GM18505 (cell line): ENCODE data around the gene MUTYH.
"Not testable (repeated sequence)": the region's sequence is repeated elsewhere in the genome, so short reads cannot be mapped to it uniquely, and the experiment has no call there.

Source experiments
- ATAC-seq: cut with Tn5 transposase; IDR thresholded peaks from one replicate; pipeline ENCODE4 v1.9.1; 2021; ENCODE audit not compliant: unreplicated experiment
- POLR2A ChIP-seq: IDR thresholded peaks from 4 replicates; pipeline ENCODE4 v1.6.1; 2011; ENCODE audit warnings: borderline replicate concordance; ENCODE audit not compliant: insufficient read depth, insufficient read length; ENCODE audit errors: extremely low read depth

MUTYH gene

GRCh38 chr1:45299296-45299695, 40.9 kb downstream of the MUTYH start:
- no peak for ATAC-seq
- TF ChIP-seq POLR2A, result no peak

DNA sequence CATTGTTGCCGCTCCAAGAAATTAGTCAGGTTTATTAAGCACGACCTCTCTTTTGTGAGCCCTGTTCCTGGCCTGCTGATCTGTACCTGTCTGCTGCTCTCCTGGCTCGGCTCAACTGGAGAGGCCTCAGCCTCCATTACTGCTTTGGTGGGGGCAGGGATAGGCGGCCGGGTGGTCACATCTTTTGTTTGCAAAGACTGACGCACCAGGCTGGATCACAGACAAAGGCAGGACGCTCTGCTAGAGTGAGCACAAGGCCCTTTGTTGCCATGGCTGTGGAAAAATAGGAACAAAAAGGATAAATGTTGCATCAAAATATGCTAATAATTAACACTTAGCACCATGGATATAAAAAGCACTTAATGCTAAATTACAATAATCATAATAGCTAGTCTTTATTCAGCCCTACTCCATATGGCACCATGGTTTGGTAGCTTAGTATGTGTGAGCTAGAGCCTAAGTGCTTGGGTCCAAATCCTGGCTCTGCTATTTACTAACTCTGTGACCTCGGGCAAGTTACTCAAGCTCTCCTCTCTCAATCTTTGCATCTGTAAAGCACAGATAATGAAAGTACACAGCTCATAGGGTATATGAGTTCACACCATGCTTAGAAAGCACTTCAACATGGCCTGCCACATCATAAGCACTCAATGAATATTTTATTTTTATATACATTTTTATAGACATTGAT, 42.4 kb downstream of the MUTYH start:
- ATAC-seq, result no peak
- no peak for TF ChIP-seq POLR2A

DNA sequence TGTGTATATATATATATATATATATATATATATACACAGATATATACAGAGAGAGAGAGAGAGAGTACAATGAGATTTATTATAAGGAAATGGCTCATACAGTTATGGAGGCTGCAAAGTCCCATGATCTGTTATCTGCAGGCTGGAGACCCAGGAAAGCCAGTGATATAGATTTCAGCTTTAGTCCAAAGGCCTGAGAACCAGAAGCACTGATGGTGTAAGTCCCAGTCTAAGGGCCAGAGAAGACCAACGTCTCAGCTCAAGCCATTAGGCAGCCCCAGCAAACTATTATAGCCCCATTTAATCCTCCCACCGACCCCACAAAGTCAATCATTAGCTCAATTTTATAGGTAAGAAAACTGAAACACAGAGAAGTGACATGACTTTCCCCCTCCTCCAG, 48.5 kb downstream of the MUTYH start:
- no peak for ATAC-seq
- no peak for TF ChIP-seq POLR2A

DNA sequence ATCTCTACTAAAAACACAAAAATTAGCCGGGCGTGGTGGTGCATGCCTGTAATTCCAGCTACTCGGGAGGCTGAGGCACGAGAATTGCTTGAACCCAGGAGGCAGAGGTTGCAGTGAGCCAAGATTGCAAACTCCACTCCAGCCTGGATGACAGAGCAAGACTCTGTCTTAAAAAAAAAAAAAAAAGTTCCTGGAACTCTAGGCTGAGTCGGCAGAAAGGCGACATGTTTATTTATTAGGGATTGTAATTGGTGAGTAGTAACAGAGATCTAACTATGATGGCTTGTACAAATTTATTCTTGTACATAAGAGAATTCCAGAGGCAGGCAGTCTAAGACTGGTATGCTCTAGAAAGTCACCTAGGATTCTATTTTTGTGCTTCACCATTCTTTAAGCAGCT, 49.2 kb downstream of the MUTYH start:
- ATAC-seq, result not testable (repeated sequence)

- ATAC-seq, result not testable (repeated sequence)
Measured at GRCh38 chr1:45286521-45286920, 53.7 kb downstream of the MUTYH start.

DNA sequence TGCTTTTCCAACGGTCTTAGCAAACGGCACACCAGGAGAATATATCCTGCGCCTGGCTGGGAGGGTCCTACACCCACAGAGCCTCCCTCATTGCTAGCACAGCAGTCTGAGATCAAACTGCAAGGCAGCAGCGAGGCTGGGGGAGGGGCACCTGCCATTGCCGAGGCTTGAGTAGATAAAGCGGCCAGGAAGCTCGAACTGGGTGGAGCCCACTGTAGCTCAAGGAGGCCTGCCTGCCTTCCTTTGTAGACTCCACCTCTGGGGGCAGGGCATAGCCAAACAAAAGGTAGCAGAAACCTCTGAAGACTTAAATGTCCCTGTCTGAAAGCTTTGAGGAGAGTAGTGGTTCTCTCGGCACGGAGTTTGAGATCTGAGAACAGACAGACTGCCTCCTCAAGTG, 55.4 kb downstream of the MUTYH start:
- ATAC-seq, result not testable (repeated sequence)

DNA sequence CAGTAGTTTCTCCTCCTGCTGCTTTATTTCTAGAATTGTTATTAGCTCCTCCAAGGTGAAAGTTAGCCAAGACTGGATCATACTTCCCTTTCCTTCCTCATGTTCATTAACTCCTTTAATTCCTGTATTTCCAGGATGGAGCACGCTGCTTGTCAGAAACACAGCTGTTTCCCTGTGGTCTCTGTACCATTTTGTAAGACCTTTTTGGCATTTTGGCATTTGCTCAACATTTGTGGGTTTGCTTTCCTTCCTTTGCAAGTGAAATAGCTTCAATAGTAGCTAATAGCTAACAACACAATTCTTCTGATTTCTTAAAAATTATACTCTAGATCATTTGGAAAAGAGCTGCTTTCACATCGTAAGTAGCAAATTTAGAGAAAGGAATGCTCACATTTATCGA, 57.9 kb downstream of the MUTYH start:
- no peak for TF ChIP-seq POLR2A
- ATAC-seq, result no peak
